HG03196 (cell line): ENCODE data around the gene PAOX.
"Not testable (repeated sequence)": the region's sequence is repeated elsewhere in the genome, so short reads cannot be mapped to it uniquely, and the experiment has no call there.

Source experiments
- ATAC-seq: cut with Tn5 transposase; IDR thresholded peaks from one replicate; pipeline ENCODE4 v1.9.1; 2021; ENCODE audit not compliant: unreplicated experiment

The PAOX gene

GRCh38 chr10:133362846-133363245 is 16.2 kb upstream of the PAOX start:
- no peak for ATAC-seq

DNA sequence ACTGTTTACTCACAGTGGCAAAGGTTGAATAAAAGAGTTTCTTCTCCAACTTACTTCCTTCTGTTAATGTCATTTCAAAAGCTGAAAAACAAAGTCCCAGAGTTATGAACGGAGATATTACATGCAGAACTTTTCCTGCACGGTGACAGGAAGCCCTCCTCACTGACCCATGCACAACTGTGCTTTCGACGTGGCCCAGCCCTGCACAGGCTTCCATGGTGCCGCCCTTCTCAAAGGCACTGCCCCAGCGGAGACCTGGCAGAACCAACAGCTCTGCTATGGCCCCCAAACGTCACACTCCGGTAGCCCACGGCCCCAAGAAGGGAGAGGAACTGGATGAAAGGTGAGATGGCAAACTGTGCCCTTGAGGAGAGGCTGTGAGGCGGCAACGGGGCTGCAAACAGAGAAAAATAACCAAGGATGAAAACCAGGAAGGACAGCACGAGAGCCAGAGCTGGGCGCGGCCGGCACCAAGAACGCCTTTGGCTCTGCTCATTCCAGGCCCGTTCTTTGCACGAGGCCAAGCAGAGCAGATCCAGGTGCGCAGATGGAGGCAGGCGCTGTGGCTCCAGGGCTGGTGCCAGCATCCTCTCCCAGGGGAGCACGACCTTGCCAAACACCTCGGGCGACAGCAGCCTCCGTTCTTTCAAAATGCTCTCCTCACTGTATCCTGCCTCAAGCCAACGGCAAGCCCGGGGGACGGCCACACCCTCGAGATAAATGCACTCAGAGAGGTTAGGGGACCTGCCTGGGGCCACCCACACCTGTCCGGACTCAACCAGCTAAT is 14.2 kb upstream of the PAOX start:
- no peak for ATAC-seq

GRCh38 chr10:133365461-133366129 is 13.5 kb upstream of the PAOX start:
- no peak for ATAC-seq

- ATAC-seq, result no peak
These were observed 13.0 kb upstream of the PAOX start for GRCh38 chr10:133366130-133366478.

DNA sequence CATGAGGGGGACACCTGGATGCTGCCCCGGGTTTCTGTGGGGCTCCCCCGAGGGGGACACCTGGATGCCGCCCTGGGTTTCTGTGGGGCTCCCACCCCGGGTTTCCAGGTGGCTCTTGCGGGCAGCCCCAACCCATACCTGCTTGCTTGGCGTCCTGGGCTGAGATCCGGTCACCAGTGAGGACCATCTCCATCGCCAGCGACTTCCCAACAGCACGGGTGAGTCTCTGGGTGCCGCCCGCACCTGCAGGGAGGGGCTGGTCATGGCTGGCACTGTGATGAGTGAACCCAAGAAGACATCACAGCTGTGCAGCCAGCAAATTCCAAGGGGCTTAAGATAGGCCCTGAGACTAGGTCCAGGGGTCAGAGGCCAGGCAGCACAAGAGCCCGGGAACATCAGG is 12.3 kb upstream of the PAOX start:
- no peak for ATAC-seq

DNA sequence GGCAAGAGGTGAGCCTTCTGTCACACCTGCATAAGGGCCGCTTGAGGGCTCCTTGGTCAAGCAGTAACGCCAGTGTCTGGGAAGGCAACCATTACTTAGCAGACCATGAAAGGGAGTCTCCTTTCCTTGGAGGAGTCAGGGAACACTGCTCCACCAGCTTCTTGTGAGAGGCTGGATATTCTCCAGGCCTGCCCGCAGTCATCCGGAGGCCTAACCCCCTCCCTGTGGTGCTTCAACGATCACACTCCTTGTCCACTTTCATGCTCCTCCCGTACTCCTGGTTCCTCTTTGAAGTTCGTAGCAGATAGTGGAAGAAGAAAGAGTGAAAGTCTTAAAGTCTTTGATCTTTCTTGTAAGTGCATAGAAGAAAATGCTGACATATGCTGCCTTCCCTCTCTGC is 11.6 kb upstream of the PAOX start:
- ATAC-seq, result not testable (repeated sequence)

GRCh38 chr10:133368153-133368552 is 10.9 kb upstream of the PAOX start:
- no peak for ATAC-seq

- ATAC-seq, result no peak
These were observed 8.9 kb upstream of the PAOX start for GRCh38 chr10:133370030-133370786.

- no peak for ATAC-seq
These were observed 6.6 kb upstream of the PAOX start for GRCh38 chr10:133372507-133372906.

DNA sequence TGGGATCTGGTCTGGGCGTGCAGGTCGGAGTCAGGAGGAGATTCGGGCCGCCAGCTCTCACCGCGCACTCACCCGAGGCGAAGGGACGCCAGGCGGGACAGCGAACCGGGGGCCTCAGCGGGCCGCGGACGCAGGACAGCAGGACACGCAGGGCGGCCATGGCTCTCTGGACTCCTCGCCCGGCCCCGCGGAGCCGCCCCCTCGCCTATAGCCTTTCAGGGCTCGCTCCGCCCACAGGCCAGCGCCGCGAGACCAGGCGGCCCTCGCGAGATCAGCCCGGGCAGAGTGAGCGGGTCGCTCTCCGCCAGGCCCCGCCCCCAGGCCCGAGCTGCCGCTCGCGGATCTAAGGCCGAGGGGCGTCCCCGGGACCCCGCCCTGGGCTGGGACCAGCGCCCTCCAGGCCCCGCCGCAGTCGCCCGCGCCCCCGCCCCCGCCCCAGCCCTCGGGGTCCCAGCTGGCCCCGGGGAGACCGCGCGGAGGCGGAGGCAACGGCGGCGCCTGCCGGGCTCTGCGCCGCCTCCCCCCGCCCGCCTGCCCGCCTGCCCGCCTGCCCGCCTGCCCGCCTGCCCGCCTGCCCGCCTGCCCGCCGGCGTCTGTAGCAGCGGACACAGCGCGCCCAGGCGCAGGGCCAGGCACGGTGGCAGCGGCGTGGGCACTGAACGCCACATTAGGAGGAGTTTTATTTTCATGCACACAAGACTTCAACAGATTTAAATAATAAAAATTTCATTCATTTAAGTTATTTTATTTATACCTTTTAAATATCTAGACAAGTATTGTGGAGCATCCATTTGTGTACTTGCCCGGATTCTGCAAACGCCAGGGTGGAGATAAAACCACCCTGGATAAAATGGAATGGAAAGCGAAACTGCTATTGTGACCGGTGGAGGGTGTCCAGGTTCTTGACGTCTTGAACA is 5.6 kb upstream of the PAOX start, which contains the start of gene ECHS1:
Gene ECHS1 (minus strand): TSS at position 181 of the 917 bp plus-strand sequence. CDS start 21 bp downstream, at position 160.
- peak; percentile 93 for ATAC-seq

GRCh38 chr10:133375357-133376115 is 3.5 kb upstream of the PAOX start:
- ATAC-seq, result no peak

- not testable (repeated sequence) for ATAC-seq
These were observed 2.9 kb upstream of the PAOX start for GRCh38 chr10:133376183-133376582.

DNA sequence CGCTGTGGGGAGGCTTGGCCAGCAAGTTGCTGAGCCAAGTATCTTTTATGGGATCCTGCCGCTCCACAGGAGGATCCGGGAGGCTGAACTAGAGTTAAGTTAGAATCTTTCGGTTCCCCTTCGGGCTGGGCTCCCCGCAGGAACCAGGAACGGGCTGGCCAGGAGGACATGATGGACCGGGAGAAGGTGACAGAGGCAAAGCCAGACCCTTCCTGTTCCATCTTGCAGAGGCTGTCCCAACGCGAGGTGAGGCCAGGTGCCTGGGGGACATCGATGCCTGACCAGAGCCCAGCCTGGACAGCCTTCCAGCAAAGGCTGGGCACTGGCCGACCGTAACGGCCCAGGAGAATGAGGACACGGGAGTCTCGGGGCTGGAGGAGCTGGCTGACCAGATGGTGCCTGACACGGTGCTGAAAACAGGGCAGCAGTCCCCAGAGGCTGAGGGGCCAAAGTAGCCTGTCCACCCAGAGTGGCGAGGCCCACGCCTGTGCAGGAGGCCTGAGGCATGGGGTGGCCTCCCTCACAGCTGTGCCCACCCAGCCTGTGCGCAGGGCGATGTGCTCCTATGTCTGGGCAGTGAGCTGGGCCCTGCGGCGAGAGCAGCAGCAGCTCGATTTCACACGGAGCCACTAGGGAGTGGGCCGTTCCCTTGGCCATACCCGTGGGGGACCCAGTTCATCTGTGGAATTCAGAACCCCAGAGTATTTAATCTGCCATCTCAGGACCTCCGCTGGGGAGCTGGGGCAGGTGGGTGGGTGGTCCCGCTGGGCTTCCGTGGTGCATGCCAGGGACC is 1.8 kb upstream of the PAOX start:
- ATAC-seq, result no peak

- ATAC-seq, result no peak
These were observed 1.2 kb upstream of the PAOX start for GRCh38 chr10:133377818-133378250.

DNA sequence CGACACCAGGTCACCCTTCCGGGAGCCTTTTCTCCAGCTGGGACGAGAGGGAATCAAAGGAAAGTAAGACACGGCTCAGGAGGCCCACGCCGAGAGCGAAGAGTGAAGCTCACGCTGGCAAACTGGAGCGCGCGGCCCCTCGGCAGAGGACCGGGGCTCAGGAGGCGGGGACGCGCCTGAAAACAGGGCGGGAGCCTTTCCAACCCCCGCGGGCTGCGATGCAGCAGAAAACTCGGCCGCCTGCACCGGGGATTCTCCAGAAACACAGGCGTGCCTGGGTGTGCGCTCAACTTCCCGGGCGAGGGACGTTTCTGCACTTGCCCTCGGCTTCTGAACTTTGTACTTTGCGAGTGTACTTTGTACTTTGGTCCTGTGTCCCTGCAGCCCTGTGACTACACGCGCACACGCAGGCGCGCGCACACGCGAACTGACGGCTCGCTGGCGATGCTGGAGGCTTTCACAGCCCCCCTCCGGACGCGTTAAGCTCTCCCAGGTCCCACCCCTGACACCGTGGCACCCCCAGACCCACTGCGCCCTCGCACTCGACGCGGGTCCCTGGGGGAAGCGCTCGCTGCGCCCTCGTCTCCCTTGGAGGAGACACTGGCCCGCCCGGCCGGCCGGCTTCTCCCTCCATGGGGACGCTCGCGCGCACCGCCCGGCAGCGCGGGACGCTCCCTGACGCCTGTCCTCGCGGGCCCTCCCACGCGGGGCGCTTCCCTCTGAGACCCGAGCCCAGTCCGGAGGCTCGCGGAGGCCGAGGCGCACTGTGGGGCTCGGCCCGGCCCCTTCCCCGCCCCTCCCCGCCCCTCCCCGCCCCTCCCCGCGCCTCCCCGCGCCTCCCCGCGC is 588 bp upstream of the PAOX start:
- peak; percentile 35 for ATAC-seq

- ATAC-seq, result no peak
These were observed 972 bp downstream of the PAOX start for GRCh38 chr10:133379801-133380666.

GRCh38 chr10:133381036-133381435 is 2.0 kb downstream of the PAOX start:
- no peak for ATAC-seq
